Neutrophil (primary cell): ENCODE results near the gene POGZ.

Experiments
- H3K27ac ChIP-seq: fragments of 200-600 bp; sonication (generic); 2 replicates; pipeline ENCODE4 v1.5.1; 2016; ENCODE audit warnings: mild to moderate bottlenecking, moderate library complexity
- H3K27me3 ChIP-seq: fragments of 200-600 bp; sonication (generic); 2 replicates; pipeline ENCODE4 v1.6.0; 2016; ENCODE audit warnings: mild to moderate bottlenecking
- H3K36me3 ChIP-seq: fragments of 200-600 bp; sonication (generic); 2 replicates; pipeline ENCODE4 v1.5.1; 2017
- H3K4me1 ChIP-seq, 2 experiments: fragments of 200-600 bp in 1 of 2; sonication (generic) in 1 of 2; 1 replicate in 1 of 2; 2 replicates in 1 of 2; pipeline versions ENCODE4 v1.5.1 to v1.6.1; 2013 to 2016; ENCODE audit warnings: low read depth in 1 of 2, low read length in 1 of 2, mild to moderate bottlenecking in 1 of 2, moderate library complexity in 1 of 2; ENCODE audit not compliant: control insufficient read depth in 1 of 2, insufficient read depth in 1 of 2
- H3K4me3 ChIP-seq, 2 experiments: fragments of 200-600 bp in 1 of 2; sonication (generic) in 1 of 2; 1 replicate in 1 of 2; 2 replicates in 1 of 2; pipeline ENCODE4 v1.5.1; 2013 to 2016; ENCODE audit warnings: low read depth in 1 of 2, low read length in 1 of 2, mild to moderate bottlenecking in 1 of 2, moderate library complexity in 1 of 2
- H3K9me3 ChIP-seq: fragments of 200-600 bp; sonication (generic); 2 replicates; pipeline ENCODE4 v1.5.1; 2016
- CTCF ChIP-seq: fragments of 200-600 bp; sonication (generic); IDR thresholded peaks from 2 replicates; pipeline ENCODE4 v1.5.1; 2016; ENCODE audit warnings: antibody characterized with exemption

The POGZ gene

GRCh38 chr1:151459331-151460046, at the start of gene POGZ:
POGZ (minus strand) TSS chr1:151459494; CDS start chr1:151442204, 17,290 bp downstream.
- H3K4me3 ChIP-seq: peak within 1 kb of the TSS; percentile 80 to 88
- H3K4me1 ChIP-seq: peaks cover 16 to 20% of the 10 kb centered on the region in 2 experiments
- H3K9me3 ChIP-seq: no peaks in the 10 kb centered on the region
- H3K36me3 ChIP-seq: no peaks in the 10 kb centered on the region
- TF ChIP-seq CTCF: peak; percentile 22
- H3K27ac ChIP-seq: peak within 1 kb of the TSS; percentile 97
- peaks cover 34% of the 10 kb centered on the region for H3K27me3 ChIP-seq

GRCh38 chr1:151508833-151509232, 49.5 kb upstream of the POGZ start:
- no peak for TF ChIP-seq CTCF
- H3K9me3 ChIP-seq: no peaks in the 10 kb centered on the region
- peaks cover 12 to 16% of the 10 kb centered on the region in 2 experiments for H3K4me1 ChIP-seq
- H3K27ac ChIP-seq: no peak overlapping the region
- H3K4me3 ChIP-seq: no peak overlapping the region
- peaks cover 91% of the 10 kb centered on the region for H3K27me3 ChIP-seq
- no peaks in the 10 kb centered on the region for H3K36me3 ChIP-seq

- H3K4me1 ChIP-seq: no peaks in the 10 kb centered on the region
- TF ChIP-seq CTCF: no peak
These were observed 45.5 kb upstream of the POGZ start for GRCh38 chr1:151504759-151505158.

GRCh38 chr1:151504252-151504651, 45.0 kb upstream of the POGZ start:
- no peak for TF ChIP-seq CTCF
- peaks cover 63% of the 10 kb centered on the region for H3K27me3 ChIP-seq
- no peaks in the 10 kb centered on the region for H3K4me1 ChIP-seq
- H3K27ac ChIP-seq: no peak overlapping the region
- no peak overlapping the region for H3K4me3 ChIP-seq
- no peaks in the 10 kb centered on the region for H3K36me3 ChIP-seq
- H3K9me3 ChIP-seq: no peaks in the 10 kb centered on the region

More at GRCh38 chr1:151504759-151505158, 45.5 kb upstream of the POGZ start:
- no peak overlapping the region for H3K27ac ChIP-seq
- no peaks in the 10 kb centered on the region for H3K36me3 ChIP-seq
- H3K27me3 ChIP-seq: peaks cover 63% of the 10 kb centered on the region
- H3K9me3 ChIP-seq: no peaks in the 10 kb centered on the region
- no peak overlapping the region for H3K4me3 ChIP-seq

GRCh38 chr1:151502859-151503780, 43.8 kb upstream of the POGZ start:
- no peaks in the 10 kb centered on the region for H3K4me1 ChIP-seq
- H3K4me3 ChIP-seq: no peak overlapping the region
- no peak overlapping the region for H3K27ac ChIP-seq
- TF ChIP-seq CTCF: no peak
- H3K9me3 ChIP-seq: no peaks in the 10 kb centered on the region
- peaks cover 53% of the 10 kb centered on the region for H3K27me3 ChIP-seq
- no peaks in the 10 kb centered on the region for H3K36me3 ChIP-seq
